NCI-H146 treated with DMSO at 0.1 percent for 48 hours (cell line): ENCODE data around the gene ZNF428.

ENCODE experiments used
- DNase-seq: peaks from one replicate; lab custom pipeline; 2025; ENCODE audit not compliant: unreplicated experiment; lab: John Stamatoyannopoulos, UW

The ZNF428 gene

DNA sequence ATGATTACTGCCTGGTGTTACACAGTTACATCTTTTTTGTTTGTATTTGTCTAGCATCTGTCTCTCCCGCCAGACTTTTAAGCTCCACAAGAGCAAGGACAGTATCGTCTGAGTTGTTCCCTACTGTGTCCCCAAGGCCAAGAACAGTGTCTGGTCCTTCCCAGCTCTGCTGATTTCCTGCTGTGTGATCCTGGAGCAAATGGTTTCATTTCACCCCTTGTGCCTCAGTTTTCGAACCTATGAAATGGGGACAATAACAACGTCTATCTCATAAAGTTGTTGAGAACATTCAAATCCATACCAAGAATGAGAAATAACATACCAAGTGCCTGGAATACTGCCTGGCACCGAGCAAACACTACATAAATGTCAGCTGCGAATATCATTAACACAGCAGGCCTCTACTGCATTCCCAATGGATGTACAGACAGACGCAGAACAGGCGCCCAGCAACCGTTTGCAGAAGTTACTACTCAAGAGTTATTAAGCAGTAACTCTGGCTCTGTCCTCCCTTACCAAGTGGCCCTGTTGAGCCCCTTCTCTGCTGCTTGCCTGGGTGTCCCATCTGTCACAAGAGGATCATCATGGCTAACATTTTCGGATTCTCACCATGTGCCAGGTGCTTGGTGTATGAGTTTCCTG is 55.5 kb downstream of the ZNF428 start:
- no peak for DNase-seq

DNA sequence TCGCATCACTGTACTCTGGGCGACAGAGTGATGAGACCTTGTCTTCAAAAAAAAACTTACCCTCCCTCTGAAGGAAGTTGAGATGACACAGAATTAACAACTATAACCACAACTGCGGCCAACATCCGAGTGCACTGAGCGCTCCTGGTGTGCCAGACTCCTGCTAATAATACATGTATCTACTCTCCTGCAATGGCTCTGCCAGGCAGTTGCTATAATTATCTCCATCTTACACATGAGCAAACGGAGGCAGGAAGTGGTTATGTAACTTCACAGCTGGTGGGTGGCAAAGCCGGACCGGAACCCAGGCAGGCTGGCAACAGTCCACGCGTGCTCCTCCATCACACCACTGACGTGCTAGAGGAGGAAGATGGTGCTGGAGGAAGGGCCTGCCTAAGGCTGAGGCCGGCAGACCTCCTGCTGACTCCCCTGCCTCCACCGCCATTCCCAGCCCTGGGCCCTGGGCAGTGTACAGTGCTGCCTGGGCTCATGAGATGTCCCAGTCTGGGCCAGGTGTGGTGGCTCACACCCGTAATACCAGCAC is 56.7 kb downstream of the ZNF428 start:
- peak; percentile 37 for DNase-seq

DNA sequence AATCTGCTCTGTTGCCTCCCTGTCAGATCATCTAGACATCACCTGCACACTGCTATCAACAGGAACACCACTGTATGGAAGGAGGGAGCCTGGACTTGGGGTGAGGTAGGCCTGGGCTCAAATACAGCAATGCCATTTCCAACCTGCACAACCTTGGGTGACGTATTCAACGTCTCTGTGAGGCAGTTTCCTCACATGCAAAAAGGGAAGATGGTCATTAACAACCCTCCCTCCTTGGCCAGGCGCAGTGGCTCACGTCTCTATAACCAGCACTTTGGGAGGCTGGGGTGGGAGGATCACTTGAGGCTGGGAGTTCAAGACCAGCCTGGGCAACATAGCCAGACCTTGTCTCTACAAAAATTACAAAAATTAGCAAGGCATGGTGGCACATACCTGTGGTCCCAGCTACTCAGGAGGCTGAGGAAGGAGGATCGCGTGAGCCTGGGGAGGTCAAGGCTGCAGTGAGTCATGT is 57.2 kb downstream of the ZNF428 start:
- no peak for DNase-seq

DNA sequence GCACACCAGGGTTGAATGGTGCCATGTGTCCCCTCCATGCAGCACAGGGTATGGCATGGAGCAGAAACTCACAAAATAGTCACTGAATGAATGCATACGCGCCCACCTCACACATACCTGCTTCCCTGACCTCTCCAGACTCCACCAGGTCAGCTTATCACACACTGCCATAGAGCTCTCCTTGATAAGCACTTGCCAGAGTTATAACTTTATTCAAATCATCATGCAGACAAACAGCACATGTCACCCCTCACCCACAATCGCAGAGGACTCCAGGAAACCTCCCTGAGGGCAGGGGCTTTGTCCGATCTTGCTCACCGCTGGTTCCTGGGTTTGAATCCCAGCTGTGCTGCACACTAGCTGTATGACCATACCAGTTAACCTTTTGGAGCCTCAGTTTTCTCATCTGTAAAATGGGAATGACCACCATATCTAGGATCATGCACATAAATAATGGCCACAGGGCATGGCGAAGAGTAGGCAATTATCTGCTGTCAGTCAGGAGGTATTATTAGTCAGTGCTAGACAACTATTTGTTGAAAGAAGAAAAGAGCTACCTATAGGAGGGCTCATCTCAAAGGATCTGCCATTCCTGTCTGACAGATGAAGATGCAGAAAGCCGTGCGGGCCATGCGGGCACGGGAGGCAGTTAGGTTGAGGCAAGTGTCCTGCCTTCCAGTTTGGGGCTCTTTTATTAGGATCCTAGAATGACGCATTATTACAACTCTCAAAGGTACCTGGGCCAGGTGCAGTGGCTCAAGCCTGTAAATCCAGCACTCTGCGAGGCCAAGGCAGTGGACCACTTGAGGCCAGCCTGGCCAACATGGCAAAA is 58.1 kb downstream of the ZNF428 start:
- DNase-seq, result no peak

DNA sequence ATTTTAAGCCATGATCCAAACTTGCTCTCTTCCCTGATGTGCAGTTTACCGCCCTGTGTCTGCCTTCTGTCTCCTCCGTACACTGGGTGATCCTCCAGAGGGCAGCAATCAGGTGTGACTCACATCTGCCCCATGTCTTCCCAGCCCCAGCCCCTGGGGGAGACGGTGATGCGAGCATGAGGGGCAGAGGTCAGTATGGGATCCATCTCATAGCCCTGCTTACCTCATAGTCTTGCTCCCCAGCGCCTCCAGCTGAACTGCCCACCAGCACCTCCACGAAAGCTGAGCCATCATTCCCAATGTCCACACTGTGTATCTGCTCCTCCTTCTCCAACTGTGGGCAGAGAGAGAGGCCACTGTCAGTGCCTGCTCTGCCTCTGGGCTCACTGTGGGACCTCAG is 58.7 kb downstream of the ZNF428 start:
- DNase-seq, result no peak
